Cardiac fibroblast (primary cell): ENCODE results near the gene HYAL1.
A peak's percentile ranks its signal among the peaks of the same experiment; 100 is the strongest.

ENCODE experiments used
- DNase-seq, 2 donors: peaks; one replicate each; pipeline versions ENCODE4 v3.0.0 to v3.0.0-alpha.2; 2010; ENCODE audit warnings: low read depth in 2 of 2
- H3K4me3 ChIP-seq, 2 donors: replicated peaks in 1 of 2; 1 replicate in 1 of 2; 2 replicates in 1 of 2; pipeline ENCODE4 v1.5.1; 2011; ENCODE audit warnings: low read depth in 2 of 2, low read length in 2 of 2, mild to moderate bottlenecking in 2 of 2, moderate library complexity in 1 of 2
- TF ChIP-seq, protein P1 (sequence below): IDR thresholded peaks from one replicate; pipeline ENCODE4 v1.5.1; 2011; ENCODE audit warnings: low read depth, mild to moderate bottlenecking, low read length, inconsistent platforms

The HYAL1 gene

DNA sequence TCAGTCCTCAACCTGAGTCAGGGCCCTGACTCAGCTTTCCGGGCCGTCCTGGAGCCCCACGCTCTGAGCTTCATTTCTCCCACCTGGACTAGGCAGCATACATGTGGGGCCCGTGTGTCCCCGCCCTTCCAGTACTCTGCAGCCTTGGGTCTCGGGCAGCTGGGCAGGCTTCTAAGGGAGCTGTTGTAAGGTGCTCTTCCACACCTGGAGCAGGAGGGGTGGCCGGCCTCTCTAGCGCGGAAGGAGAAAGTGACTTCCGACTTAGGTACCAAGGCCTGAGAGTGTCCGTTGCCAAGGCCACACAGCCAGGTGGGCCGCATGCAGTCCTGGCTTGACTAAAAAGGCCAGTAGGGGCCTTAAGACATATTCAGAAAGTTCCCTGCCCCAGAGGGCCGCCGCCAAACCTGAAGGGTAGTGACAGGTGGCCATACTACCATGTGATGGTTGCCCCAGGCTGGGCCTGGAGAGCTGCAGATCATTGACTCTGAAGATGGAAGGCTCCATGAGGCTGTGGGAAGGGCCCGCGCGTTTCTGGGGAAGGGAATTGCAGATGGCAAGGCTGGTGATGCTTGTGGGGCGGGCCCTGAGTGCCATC, 43.8 kb downstream of the HYAL1 start:
- no peak overlapping the region for H3K4me3 ChIP-seq
- TF ChIP-seq, protein P1, sequence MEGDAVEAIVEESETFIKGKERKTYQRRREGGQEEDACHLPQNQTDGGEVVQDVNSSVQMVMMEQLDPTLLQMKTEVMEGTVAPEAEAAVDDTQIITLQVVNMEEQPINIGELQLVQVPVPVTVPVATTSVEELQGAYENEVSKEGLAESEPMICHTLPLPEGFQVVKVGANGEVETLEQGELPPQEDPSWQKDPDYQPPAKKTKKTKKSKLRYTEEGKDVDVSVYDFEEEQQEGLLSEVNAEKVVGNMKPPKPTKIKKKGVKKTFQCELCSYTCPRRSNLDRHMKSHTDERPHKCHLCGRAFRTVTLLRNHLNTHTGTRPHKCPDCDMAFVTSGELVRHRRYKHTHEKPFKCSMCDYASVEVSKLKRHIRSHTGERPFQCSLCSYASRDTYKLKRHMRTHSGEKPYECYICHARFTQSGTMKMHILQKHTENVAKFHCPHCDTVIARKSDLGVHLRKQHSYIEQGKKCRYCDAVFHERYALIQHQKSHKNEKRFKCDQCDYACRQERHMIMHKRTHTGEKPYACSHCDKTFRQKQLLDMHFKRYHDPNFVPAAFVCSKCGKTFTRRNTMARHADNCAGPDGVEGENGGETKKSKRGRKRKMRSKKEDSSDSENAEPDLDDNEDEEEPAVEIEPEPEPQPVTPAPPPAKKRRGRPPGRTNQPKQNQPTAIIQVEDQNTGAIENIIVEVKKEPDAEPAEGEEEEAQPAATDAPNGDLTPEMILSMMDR, result no peak
- no peak for DNase-seq

DNA sequence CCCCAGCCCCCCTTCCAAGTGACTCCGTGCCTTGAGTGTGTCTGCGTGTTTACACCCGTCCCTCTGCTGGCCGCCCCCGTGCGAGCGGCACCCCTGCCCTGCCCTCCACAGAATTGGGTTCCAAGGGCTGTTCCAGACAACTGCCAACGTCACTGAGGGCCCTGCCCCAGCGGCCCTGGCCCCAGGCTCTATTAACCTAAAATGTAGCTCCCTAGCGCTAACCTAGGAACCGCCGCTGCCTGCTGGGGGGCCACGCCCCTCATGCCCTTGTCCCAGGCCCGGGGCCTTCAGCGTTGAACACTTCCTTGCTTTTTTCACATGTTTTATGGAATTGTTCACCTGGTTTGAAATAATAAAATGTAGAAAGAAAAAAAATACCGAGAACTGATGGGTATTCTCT, 44.4 kb downstream of the HYAL1 start:
- H3K4me3 ChIP-seq, result no peak overlapping the region
- TF ChIP-seq, protein P1, result no peak
- DNase-seq, result no peak

DNA sequence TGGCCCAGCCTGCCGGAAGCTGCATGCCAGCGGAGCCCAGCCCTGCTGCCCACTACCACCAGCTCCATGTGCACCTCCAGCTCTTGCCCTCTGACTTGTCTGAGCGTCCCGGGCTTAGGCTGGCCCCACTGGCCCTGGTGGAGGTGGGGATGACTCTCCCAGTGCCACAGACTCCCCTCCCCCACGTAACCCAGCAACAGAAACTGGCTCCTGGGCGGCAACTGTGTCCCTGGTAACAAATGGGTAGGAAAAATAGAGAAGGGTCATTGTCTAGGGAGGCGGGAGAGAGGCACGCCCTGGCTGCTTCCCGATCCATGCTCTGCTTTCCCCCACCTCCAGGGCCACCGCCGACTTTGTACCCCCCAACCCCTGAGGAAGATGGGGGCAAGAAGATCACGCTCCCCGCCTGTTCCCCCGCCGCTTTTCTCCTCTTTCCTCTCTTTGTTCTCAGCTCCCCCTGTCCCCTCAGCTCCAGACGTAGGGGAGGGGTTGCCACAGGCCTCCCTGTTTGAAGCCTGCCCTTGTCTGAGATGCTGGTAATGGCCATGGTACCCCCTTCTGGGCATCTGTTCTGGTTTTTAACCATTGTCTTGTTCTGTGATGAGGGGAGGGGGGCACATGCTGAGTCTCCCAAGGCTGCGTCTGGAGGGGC, 45.2 kb downstream of the HYAL1 start:
- H3K4me3 ChIP-seq, result no peak overlapping the region
- TF ChIP-seq, protein P1, result no peak
- no peak for DNase-seq

DNA sequence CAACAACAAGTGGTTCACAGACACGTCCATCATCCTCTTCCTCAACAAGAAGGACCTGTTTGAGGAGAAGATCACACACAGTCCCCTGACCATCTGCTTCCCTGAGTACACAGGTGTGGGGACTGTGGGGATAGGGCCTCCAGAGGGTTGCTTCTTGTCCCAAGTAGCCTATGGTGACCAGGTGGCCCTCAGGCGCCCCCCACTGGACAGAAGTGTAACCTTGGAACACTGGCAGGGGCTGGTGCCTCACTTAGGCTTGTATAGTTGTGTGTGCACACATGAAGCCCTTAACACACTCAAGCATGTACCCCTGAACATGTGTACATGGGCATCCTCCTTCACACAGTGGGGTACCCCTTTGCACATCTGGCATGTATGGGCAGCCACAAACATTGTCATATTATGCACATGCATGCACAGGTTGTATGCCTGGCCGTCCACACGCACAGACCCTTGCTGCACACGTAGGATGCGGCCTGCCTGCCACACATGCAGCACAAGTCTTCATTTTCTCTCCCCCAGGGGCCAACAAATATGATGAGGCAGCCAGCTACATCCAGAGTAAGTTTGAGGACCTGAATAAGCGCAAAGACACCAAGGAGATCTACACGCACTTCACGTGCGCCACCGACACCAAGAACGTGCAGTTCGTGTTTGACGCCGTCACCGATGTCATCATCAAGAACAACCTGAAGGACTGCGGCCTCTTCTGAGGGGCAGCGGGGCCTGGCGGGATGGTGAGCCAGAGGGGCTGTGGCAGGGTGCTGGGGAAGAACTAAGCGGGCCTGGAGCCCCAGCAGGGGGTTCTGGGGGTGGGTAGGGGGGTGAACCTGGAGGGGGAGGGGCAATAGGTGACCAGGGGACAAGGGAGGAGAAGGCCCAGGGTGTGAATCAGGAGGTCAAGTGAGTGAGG, 46.1 kb downstream of the HYAL1 start:
- DNase-seq, result peak; percentile 52 to 54
- H3K4me3 ChIP-seq, result no peak overlapping the region
- TF ChIP-seq, protein P1, result peak; percentile 67

DNA sequence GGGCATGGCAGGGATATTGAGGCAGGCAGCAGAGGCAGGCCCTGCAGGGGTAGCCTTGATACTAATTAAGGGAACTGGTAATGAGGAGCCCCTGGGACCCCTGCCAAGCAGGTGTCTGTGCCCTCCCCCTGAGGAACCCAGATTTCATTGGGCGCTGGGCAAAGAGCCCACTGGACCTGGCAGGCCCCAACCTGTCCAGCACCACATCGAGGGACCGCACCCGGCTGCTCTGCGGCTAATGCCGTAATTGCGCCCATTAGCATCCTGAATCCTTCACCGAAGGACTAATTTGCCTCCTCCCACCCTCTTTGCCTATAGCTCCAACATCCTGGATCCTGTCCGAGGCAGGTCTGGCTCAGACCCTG, 48.1 kb downstream of the HYAL1 start:
- no peak overlapping the region for H3K4me3 ChIP-seq
- no peak for DNase-seq
- TF ChIP-seq, protein P1, result no peak

DNA sequence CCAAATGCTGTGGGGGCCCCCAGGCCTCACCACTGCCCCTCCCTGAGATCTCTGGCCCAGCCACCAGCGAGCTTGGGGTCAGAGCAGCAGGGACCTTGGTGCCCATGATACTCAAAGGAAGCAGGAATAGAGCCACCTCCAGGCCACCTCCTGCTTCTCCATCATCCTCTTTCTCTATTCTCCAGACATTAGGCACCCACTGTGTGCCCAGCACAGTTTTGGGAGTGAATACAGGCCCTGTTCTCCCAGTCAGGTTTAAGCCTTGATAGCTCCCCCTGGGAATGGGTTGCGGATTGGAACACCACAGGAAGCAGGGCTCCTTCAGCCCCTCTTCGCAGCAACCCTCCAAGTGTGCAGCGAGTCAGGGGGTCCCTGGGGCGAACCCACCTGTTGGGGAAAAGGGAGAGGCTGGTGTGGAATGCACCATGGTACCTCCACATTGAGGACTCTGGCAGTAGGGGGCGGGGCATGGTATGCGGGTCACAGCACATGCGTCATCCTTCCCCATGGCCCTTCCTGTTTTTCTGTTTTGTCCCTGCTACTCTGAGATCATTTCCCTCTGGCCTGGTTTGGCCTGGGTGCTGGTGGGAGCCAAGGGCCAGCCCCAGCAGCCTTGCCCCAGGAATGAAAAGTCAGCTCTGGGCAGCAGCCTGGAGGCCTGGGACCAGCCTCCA, 48.7 kb downstream of the HYAL1 start:
- TF ChIP-seq, protein P1, result no peak
- no peak overlapping the region for H3K4me3 ChIP-seq
- DNase-seq, result peak; percentile 81 to 82
